ENCODE data around the gene PIAS2. TPM values are rescaled to one million over a fixed set of nuclear protein-coding genes. Genes with fewer than 3 reads are reported as not detected.
"Not testable (repeated sequence)": the region's sequence is repeated elsewhere in the genome, so short reads cannot be mapped to it uniquely, and the experiment has no call there.

Gene PIAS2
- total RNA-seq, 1 experiment from 2014 or later = 72.8 TPM

DNA sequence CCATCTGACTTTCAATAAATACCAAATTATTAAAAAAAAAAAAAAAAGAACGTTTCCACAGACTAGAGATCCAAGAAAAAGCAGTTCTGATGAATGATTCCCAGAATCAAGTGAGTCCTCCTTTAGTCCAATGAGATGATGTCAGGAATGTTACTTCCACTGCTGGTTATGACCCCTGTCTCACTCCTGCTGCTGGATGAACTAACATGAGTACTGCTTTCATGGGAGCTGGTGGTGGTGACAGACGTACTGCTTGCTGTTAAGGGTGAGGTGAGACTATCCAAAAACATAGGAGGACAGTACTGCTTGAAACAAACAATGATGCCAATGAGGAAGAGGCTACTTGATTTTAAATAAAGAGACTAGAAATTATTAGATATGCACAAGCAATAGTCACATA lies 105.0 kb downstream of the PIAS2 start:
- BruUV-seq (replicated peaks) = no TSS peak
- DNase-seq (ENCODE audit: low spot score) = no peak
- no peaks in the 10 kb centered on the region for H3K9me3 ChIP-seq (ENCODE audit: low read depth, low read length, poor library complexity, severe bottlenecking)
- ChIA-PET CTCF (no interaction called here), POLR2A (ENCODE audit: low non-redundant PET) (no interaction called here)
- H3K27me3 ChIP-seq (replicated peaks; ENCODE audit: insufficient read depth, low read depth, low read length, poor library complexity) = no peaks in the 10 kb centered on the region
- TF ChIP-seq, protein P1, sequence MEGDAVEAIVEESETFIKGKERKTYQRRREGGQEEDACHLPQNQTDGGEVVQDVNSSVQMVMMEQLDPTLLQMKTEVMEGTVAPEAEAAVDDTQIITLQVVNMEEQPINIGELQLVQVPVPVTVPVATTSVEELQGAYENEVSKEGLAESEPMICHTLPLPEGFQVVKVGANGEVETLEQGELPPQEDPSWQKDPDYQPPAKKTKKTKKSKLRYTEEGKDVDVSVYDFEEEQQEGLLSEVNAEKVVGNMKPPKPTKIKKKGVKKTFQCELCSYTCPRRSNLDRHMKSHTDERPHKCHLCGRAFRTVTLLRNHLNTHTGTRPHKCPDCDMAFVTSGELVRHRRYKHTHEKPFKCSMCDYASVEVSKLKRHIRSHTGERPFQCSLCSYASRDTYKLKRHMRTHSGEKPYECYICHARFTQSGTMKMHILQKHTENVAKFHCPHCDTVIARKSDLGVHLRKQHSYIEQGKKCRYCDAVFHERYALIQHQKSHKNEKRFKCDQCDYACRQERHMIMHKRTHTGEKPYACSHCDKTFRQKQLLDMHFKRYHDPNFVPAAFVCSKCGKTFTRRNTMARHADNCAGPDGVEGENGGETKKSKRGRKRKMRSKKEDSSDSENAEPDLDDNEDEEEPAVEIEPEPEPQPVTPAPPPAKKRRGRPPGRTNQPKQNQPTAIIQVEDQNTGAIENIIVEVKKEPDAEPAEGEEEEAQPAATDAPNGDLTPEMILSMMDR (conservative IDR thresholded peaks at IDR 0.05; ENCODE audit: low read depth, low read length) = no peak
- no peak for TF ChIP-seq EZH2 (IDR thresholded peaks at IDR 0.05; ENCODE audit: borderline replicate concordance, low read depth, low read length, poor library complexity, severe bottlenecking)
- no peaks in the 10 kb centered on the region for H3K4me1 ChIP-seq (ENCODE audit: insufficient read depth, low read length, poor library complexity, severe bottlenecking)
- intact Hi-C loops (cut with micrococcal nuclease; ENCODE audit: unreplicated experiment) = no loop called here
- H3K27ac ChIP-seq (ENCODE audit: low read depth, low read length, poor library complexity, severe bottlenecking) = no peak overlapping the region
- no peak overlapping the region for H3K4me3 ChIP-seq (ENCODE audit: low read depth, low read length, poor library complexity, severe bottlenecking)
- H3K36me3 ChIP-seq (ENCODE audit: insufficient read depth, low read length, poor library complexity, severe bottlenecking) = no peaks in the 10 kb centered on the region

DNA sequence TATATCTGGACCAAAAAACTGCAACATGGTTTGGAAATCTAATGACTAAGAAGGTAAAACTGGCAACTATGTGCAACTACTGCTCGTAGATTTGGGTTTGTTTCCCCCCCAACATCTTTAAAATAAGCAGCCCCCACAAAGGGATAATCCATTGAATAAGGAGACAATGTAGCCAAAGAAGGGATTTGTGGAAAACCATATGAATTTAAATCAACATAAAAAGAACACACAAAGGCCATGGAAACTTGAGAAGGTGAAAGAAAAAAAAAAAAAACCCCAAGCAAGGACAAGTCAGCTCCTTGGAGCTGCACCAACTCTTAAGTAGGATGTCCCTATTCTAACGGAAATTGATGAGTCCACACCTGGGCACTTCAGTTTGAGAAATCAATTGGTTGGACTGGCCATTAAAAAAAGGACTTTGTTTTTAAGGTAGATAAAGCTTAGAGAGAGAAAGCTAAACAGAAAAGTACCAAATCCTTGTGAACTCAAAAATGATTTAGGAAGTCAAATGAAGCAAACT lies 106.8 kb downstream of the PIAS2 start:
- no peaks in the 10 kb centered on the region for H3K4me1 ChIP-seq (ENCODE audit: insufficient read depth, low read length, poor library complexity, severe bottlenecking)
- no peaks in the 10 kb centered on the region for H3K9me3 ChIP-seq (ENCODE audit: low read depth, low read length, poor library complexity, severe bottlenecking)
- H3K36me3 ChIP-seq (ENCODE audit: insufficient read depth, low read length, poor library complexity, severe bottlenecking) = no peaks in the 10 kb centered on the region
- CTCF ChIA-PET = no interaction called here
- TF ChIP-seq EZH2 (IDR thresholded peaks at IDR 0.05; ENCODE audit: borderline replicate concordance, low read depth, low read length, poor library complexity, severe bottlenecking) = no peak
- TF ChIP-seq, protein P1 (conservative IDR thresholded peaks at IDR 0.05; ENCODE audit: low read depth, low read length) = no peak
- no peak for DNase-seq (ENCODE audit: low spot score)
- intact Hi-C loops (cut with micrococcal nuclease; ENCODE audit: unreplicated experiment) = no loop called here
- POLR2A ChIA-PET (ENCODE audit: low non-redundant PET) = no interaction called here
- no peak overlapping the region for H3K4me3 ChIP-seq (ENCODE audit: low read depth, low read length, poor library complexity, severe bottlenecking)
- H3K27ac ChIP-seq (ENCODE audit: low read depth, low read length, poor library complexity, severe bottlenecking) = no peak overlapping the region
- no TSS peak for BruUV-seq (replicated peaks)
- no peaks in the 10 kb centered on the region for H3K27me3 ChIP-seq (replicated peaks; ENCODE audit: insufficient read depth, low read depth, low read length, poor library complexity)

DNA sequence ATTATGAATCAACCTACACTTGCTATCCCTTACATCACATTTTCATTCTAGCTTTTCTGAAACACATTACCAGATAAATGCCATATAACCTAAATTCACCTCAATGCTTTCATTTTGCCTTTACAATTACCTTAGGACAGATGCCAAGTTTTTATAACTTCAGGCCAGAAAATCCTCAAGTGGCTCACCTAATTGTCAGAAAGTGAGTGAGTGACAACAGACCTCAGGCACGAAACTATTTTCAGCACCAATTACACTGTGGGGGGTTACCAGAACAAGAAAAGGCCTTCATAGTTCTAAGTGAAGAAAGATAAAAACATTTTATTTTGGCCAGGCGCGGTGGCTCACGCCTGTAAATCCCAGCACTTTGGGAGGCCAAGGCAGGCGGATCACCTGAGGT lies 108.2 kb downstream of the PIAS2 start:
- H3K9me3 ChIP-seq (ENCODE audit: low read depth, low read length, poor library complexity, severe bottlenecking) = no peaks in the 10 kb centered on the region
- DNase-seq (ENCODE audit: low spot score) = no peak
- no peak overlapping the region for H3K27ac ChIP-seq (ENCODE audit: low read depth, low read length, poor library complexity, severe bottlenecking)
- no TSS peak for BruUV-seq (replicated peaks)
- H3K4me1 ChIP-seq (ENCODE audit: insufficient read depth, low read length, poor library complexity, severe bottlenecking) = no peaks in the 10 kb centered on the region
- CTCF ChIA-PET = no interaction called here
- intact Hi-C loops (cut with micrococcal nuclease; ENCODE audit: unreplicated experiment) = no loop called here
- H3K27me3 ChIP-seq (replicated peaks; ENCODE audit: insufficient read depth, low read depth, low read length, poor library complexity) = no peaks in the 10 kb centered on the region
- H3K4me3 ChIP-seq (ENCODE audit: low read depth, low read length, poor library complexity, severe bottlenecking) = no peak overlapping the region
- no peaks in the 10 kb centered on the region for H3K36me3 ChIP-seq (ENCODE audit: insufficient read depth, low read length, poor library complexity, severe bottlenecking)
- POLR2A ChIA-PET (ENCODE audit: low non-redundant PET) = no interaction called here
- no peak for TF ChIP-seq EZH2 (IDR thresholded peaks at IDR 0.05; ENCODE audit: borderline replicate concordance, low read depth, low read length, poor library complexity, severe bottlenecking)
- TF ChIP-seq, protein P1 (conservative IDR thresholded peaks at IDR 0.05; ENCODE audit: low read depth, low read length) = no peak

DNA sequence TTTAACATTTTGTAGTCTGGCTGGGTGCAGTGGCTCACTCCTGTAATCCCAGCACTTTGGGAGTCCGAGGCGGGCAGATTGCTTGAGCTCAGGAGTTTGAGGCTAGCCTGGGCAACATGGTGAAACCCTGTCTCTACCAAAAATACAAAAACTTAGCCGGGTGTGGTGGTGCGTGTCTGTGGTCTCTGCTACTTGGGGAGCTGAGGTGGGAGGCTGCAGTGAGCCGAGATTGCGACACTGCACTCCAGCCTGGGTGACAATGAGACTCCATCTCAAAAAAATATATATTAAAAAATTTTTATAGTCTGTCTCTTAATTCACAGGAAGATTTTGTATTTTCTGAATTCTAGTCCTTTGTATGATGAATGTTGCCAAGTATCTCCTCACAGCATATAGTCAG lies 121.4 kb downstream of the PIAS2 start:
- POLR2A ChIA-PET (ENCODE audit: low non-redundant PET); H3K36me3 ChIP-seq (ENCODE audit: insufficient read depth, low read length, poor library complexity, severe bottlenecking); intact Hi-C loops (cut with micrococcal nuclease; ENCODE audit: unreplicated experiment); H3K27me3 ChIP-seq (replicated peaks; ENCODE audit: insufficient read depth, low read depth, low read length, poor library complexity); H3K4me1 ChIP-seq (ENCODE audit: insufficient read depth, low read length, poor library complexity, severe bottlenecking); CTCF ChIA-PET; H3K9me3 ChIP-seq (ENCODE audit: low read depth, low read length, poor library complexity, severe bottlenecking); H3K27ac ChIP-seq (ENCODE audit: low read depth, low read length, poor library complexity, severe bottlenecking); DNase-seq (ENCODE audit: low spot score); H3K4me3 ChIP-seq (ENCODE audit: low read depth, low read length, poor library complexity, severe bottlenecking); BruUV-seq (replicated peaks): not testable (repeated sequence)
